ENCODE data around the gene EPHB2. TPM values are rescaled to one million over a fixed set of nuclear protein-coding genes. Genes with fewer than 3 reads are reported as not detected.

Gene EPHB2
- total and polyA plus RNA-seq, 2 donors (not counting 1 experiment from before 2014, with no cell fraction given) = 0.07 to 0.39 TPM

DNA sequence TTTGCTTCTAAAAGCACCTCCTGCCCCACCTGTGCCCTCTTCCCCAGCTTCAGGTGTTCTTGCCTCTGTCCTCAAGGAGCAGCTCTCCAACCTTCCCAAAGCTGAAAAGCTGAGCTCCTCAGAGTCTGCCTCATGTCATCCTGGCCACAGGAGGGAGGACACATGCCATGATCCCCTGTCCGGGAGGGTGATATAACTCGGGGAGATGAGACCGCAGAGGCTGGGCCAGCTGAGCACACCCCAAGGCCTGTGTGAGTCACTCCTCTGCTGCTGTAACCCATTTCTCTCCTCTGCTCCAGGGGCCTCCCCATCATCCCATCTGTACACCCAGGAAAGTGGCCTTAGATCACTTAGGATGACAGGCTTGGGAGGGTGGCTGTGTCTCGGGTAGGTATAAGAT is 49.8 kb downstream of the EPHB2 start:
- H3K4me3 Mint-ChIP-seq = no peak overlapping the region
- no peak for DNase-seq
- WGBS (ENCODE audit: insufficient coverage) = 82% methylated on average over 2 of the region's 4 CpGs

DNA sequence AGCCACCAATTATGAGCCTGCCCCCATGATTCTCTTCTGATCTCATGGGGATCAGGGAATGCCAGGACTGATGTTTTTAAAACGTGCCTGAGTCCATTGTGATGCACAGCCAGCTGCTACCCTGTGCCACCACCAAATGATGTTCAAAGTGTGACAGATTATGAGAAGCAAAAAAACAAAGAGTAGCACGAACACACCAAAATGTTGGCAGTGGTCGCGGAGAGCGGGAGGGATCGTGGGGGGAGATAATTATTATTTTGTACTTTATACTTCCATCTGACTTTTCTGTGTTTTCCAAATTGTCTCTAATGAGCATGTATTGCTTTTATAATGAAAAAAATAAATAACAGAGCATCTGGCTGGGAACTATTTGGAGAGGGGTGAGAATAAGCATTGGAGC is 50.5 kb downstream of the EPHB2 start:
- Mint-ChIP-seq H3K27ac (no peak overlapping the region), H3K27me3 (no peaks in the 10 kb centered on the region), H3K4me3 (no peak overlapping the region), H3K9me3 (ENCODE audit: insufficient read depth) (no peaks in the 10 kb centered on the region), H3K4me1 (no peaks in the 10 kb centered on the region)
- POLR2A ChIA-PET = no interaction called here
- CTCF ChIA-PET = no interaction called here
- Histone ChIP-seq H3K36me3 (replicated peaks in 1 of 2; ENCODE audit: control extremely low read depth in 1 of 2, control insufficient read depth in 1 of 2, extremely low read depth in 1 of 2, insufficient read depth in 2 of 2, low read length in 1 of 2) (no peaks in the 10 kb centered on the region), H4K20me1 (ENCODE audit: control insufficient read depth, insufficient read depth, low read length, poor library complexity, severe bottlenecking) (no peaks in the 10 kb centered on the region), H3K27me3 (replicated peaks in 1 of 4; ENCODE audit: control extremely low read depth in 1 of 4, control insufficient read depth in 3 of 4, insufficient read depth in 4 of 4, low read length in 3 of 4) (no peaks in the 10 kb centered on the region), H3K9ac (ENCODE audit: low read length) (no peak overlapping the region), H3K4me1 (ENCODE audit: control insufficient read depth in 2 of 2, insufficient read depth in 2 of 2, low read length in 2 of 2) (no peaks in the 10 kb centered on the region), H2AFZ (ENCODE audit: insufficient read depth, low read depth, low read length, poor library complexity, severe bottlenecking) (no peak overlapping the region), H3K27ac (ENCODE audit: low read length in 2 of 2) (no peak overlapping the region), H3K9me3 (ENCODE audit: control extremely low read depth in 1 of 3, control insufficient read depth in 2 of 3, insufficient read depth in 1 of 3, low read length in 2 of 3) (no peaks in the 10 kb centered on the region), H3K79me2 (ENCODE audit: control insufficient read depth, insufficient read depth, low read length) (no peaks in the 10 kb centered on the region), H3K4me3 (ENCODE audit: control extremely low read depth in 1 of 5, extremely low read depth in 1 of 5, insufficient read depth in 1 of 5, low read depth in 2 of 5, low read length in 4 of 5) (no peak overlapping the region), H3K4me2 (replicated peaks; ENCODE audit: low read depth, low read length, poor library complexity, severe bottlenecking) (no peak overlapping the region)
- ATAC-seq (ENCODE audit: low read depth) = no peak
- TF ChIP-seq, protein P1, sequence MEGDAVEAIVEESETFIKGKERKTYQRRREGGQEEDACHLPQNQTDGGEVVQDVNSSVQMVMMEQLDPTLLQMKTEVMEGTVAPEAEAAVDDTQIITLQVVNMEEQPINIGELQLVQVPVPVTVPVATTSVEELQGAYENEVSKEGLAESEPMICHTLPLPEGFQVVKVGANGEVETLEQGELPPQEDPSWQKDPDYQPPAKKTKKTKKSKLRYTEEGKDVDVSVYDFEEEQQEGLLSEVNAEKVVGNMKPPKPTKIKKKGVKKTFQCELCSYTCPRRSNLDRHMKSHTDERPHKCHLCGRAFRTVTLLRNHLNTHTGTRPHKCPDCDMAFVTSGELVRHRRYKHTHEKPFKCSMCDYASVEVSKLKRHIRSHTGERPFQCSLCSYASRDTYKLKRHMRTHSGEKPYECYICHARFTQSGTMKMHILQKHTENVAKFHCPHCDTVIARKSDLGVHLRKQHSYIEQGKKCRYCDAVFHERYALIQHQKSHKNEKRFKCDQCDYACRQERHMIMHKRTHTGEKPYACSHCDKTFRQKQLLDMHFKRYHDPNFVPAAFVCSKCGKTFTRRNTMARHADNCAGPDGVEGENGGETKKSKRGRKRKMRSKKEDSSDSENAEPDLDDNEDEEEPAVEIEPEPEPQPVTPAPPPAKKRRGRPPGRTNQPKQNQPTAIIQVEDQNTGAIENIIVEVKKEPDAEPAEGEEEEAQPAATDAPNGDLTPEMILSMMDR (IDR thresholded peaks at IDR 0.05) = no peak
- TF ChIP-seq EZH2 (IDR thresholded peaks at IDR 0.05; ENCODE audit: borderline replicate concordance, insufficient read depth, low read depth, low read length, poor library complexity, severe bottlenecking) = no peak
- 80% methylated on average over 1 of the region's 6 CpGs for WGBS (ENCODE audit: insufficient coverage)
- DNase-seq = no peak
- intact Hi-C loops (cut with micrococcal nuclease) = no loop called here

More for the DNA sequence above, 49.8 kb downstream of the EPHB2 start:
- intact Hi-C loops (cut with micrococcal nuclease) = no loop called here
- Histone ChIP-seq H3K27me3 (replicated peaks in 1 of 4; ENCODE audit: control extremely low read depth in 1 of 4, control insufficient read depth in 3 of 4, insufficient read depth in 4 of 4, low read length in 3 of 4) (no peaks in the 10 kb centered on the region), H2AFZ (ENCODE audit: insufficient read depth, low read depth, low read length, poor library complexity, severe bottlenecking) (no peak overlapping the region), H3K36me3 (replicated peaks in 1 of 2; ENCODE audit: control extremely low read depth in 1 of 2, control insufficient read depth in 1 of 2, extremely low read depth in 1 of 2, insufficient read depth in 2 of 2, low read length in 1 of 2) (no peaks in the 10 kb centered on the region), H3K4me3 (ENCODE audit: control extremely low read depth in 1 of 5, extremely low read depth in 1 of 5, insufficient read depth in 1 of 5, low read depth in 2 of 5, low read length in 4 of 5) (no peak overlapping the region), H3K9me3 (ENCODE audit: control extremely low read depth in 1 of 3, control insufficient read depth in 2 of 3, insufficient read depth in 1 of 3, low read length in 2 of 3) (no peaks in the 10 kb centered on the region), H3K4me2 (replicated peaks; ENCODE audit: low read depth, low read length, poor library complexity, severe bottlenecking) (no peak overlapping the region), H4K20me1 (ENCODE audit: control insufficient read depth, insufficient read depth, low read length, poor library complexity, severe bottlenecking) (no peaks in the 10 kb centered on the region), H3K9ac (ENCODE audit: low read length) (no peak overlapping the region), H3K79me2 (ENCODE audit: control insufficient read depth, insufficient read depth, low read length) (no peaks in the 10 kb centered on the region), H3K27ac (ENCODE audit: low read length in 2 of 2) (no peak overlapping the region), H3K4me1 (ENCODE audit: control insufficient read depth in 2 of 2, insufficient read depth in 2 of 2, low read length in 2 of 2) (no peaks in the 10 kb centered on the region)
- TF ChIP-seq, protein P1 (IDR thresholded peaks at IDR 0.05) = no peak
- no peak for TF ChIP-seq EZH2 (IDR thresholded peaks at IDR 0.05; ENCODE audit: borderline replicate concordance, insufficient read depth, low read depth, low read length, poor library complexity, severe bottlenecking)
- no peaks in the 10 kb centered on the region for H3K4me1 Mint-ChIP-seq
- CTCF ChIA-PET = no interaction called here
- POLR2A ChIA-PET = no interaction called here
- H3K27me3 Mint-ChIP-seq = no peaks in the 10 kb centered on the region
- no peak overlapping the region for H3K27ac Mint-ChIP-seq
- no peak for ATAC-seq (ENCODE audit: low read depth)
- H3K9me3 Mint-ChIP-seq (ENCODE audit: insufficient read depth) = no peaks in the 10 kb centered on the region

Data from B cell (primary cell).